A549 treated with CpdA at 1 μM for 4 hours (cell line): ENCODE data around the gene LGALS3BP. TPM values are rescaled to one million over a fixed set of nuclear protein-coding genes. Genes with fewer than 3 reads are reported as not detected.

Experiments used
- total RNA-seq: library from RNA; stranded (reverse); fragments of 200-300 nt; extraction: Qiagen RNA extraction; gene quantifications from 5 replicates; pipeline ENCODE4 v1.2.3, GENCODE V29; 2022; ENCODE audit warnings: low read depth

Gene LGALS3BP
- 72.5 to 90.1 TPM (median 82.0 TPM) in 5 replicates for total RNA-seq

GRCh38 chr17:78979780-78980623 lies at the start of gene LGALS3BP:
LGALS3BP (minus strand) TSS chr17:78979923; CDS start chr17:78977191, 2,732 bp downstream.

GRCh38 chr17:79023886-79024771 lies 44.4 kb upstream of the LGALS3BP start, which contains the start of gene C1QTNF1:
C1QTNF1 (plus strand) TSS chr17:79024169; CDS start chr17:79043969, 19,800 bp downstream.

GRCh38 chr17:79009397-79010303 lies 29.9 kb upstream of the LGALS3BP start, which contains the start of gene CANT1:
CANT1 (minus strand) TSS chr17:79009764; CDS start chr17:78997622, 12,142 bp downstream.

GRCh38 chr17:78925234-78925633 lies 54.5 kb downstream of the LGALS3BP start, which contains the start of gene TIMP2:
TIMP2 (minus strand) TSS chr17:78925387; CDS start chr17:78925088, 299 bp downstream.

Other genes with a start within 250 kb of the LGALS3BP start
- 40.8 to 46.5 TPM (median 43.4 TPM) in 5 replicates for gene CYTH1, start 197.7 kb downstream of the LGALS3BP start, total RNA-seq
- 54.2 to 64.1 TPM (median 59.5 TPM) in 5 replicates for gene USP36, start 139.1 kb downstream of the LGALS3BP start, total RNA-seq
- gene CEP295NL, start 76.7 kb downstream of the LGALS3BP start, total RNA-seq: 0.38 to 0.56 TPM (median 0.48 TPM) in 5 replicates
- 179 to 232 TPM (median 198 TPM) in 5 replicates for gene TIMP2, start 54.5 kb downstream of the LGALS3BP start, total RNA-seq
- gene CANT1, start 29.8 kb upstream of the LGALS3BP start, total RNA-seq: 81.2 to 92.2 TPM (median 88.3 TPM) in 5 replicates
- 35.4 to 45.3 TPM (median 37.4 TPM) in 5 replicates for gene C1QTNF1, start 44.2 kb upstream of the LGALS3BP start, total RNA-seq
- gene ENGASE, start 94.9 kb upstream of the LGALS3BP start, total RNA-seq: 16.9 to 26.5 TPM (median 18.9 TPM) in 5 replicates